H1 (cell line): ENCODE data around the gene AWAT2. TPM values are rescaled to one million over a fixed set of nuclear protein-coding genes. Genes with fewer than 3 reads are reported as not detected.

Source experiments
- CTCF ChIP-seq, 3 experiments: IDR thresholded peaks; 1 replicate in 2 of 3; 2 replicates in 1 of 3; pipeline versions ENCODE4 v1.5.1 to v1.6.1; 2011; ENCODE audit warnings: low read length in 3 of 3, mild to moderate bottlenecking in 3 of 3, inconsistent platforms in 2 of 3, low read depth in 1 of 3, moderate library complexity in 1 of 3; ENCODE audit not compliant: insufficient read depth in 1 of 3; ENCODE audit errors: control extremely low read depth in 1 of 3
- polyA plus RNA-seq, 7 experiments: library from polyadenylated mRNA; depleted of rRNA in 3 of 7; stranded (reverse) in 5 of 7; unstranded in 2 of 7; fragments of >200 nt in 5 of 7; fragments of 200-250 nt in 2 of 7; gene quantifications; 1 replicate in 5 of 7; 2 replicates in 1 of 7; 4 replicates in 1 of 7; pipeline versions ENCODE4 v1.2.1 to v1.2.3, GENCODE V29; 2011 to 2013; ENCODE audit warnings: missing spikeins in 2 of 7, mixed read lengths in 2 of 7
- total RNA-seq: library from RNA; stranded (reverse); fragmentation: NEBNext Ultra II Directional; extraction: Animal tissue kit (Norgen Biotek cat#: 25700); gene quantifications from 2 replicates; pipeline ENCODE4 v1.2.1, GENCODE V29; 2021

The AWAT2 gene
- total and polyA plus RNA-seq, 2 of the 8 experiments (the other 6 are each of a cell fraction or from before 2014, with no cell fraction given), result not detected

- no peak for TF ChIP-seq CTCF (IDR thresholded peaks at IDR 0.05; ENCODE audit: control extremely low read depth in 1 of 3, insufficient read depth in 1 of 3, low read depth in 1 of 3, low read length in 3 of 3)
- TF ChIP-seq, all 59 proteins: peak for 0
Measured at GRCh38 chrX:69995362-69996112, 54.2 kb downstream of the AWAT2 start (continued).
